Cardiac fibroblast (primary cell): Measurements from ENCODE around the gene MAGEB5.

Experiments used
- DNase-seq, 2 donors: peaks; one replicate each; pipeline versions ENCODE4 v3.0.0 to v3.0.0-alpha.2; 2010; ENCODE audit warnings: low read depth in 2 of 2
- H3K4me3 ChIP-seq, 2 donors: replicated peaks in 1 of 2; 1 replicate in 1 of 2; 2 replicates in 1 of 2; pipeline ENCODE4 v1.5.1; 2011; ENCODE audit warnings: low read depth in 2 of 2, low read length in 2 of 2, mild to moderate bottlenecking in 2 of 2, moderate library complexity in 1 of 2
- TF ChIP-seq, protein P1 (sequence below): IDR thresholded peaks from one replicate; pipeline ENCODE4 v1.5.1; 2011; ENCODE audit warnings: low read depth, mild to moderate bottlenecking, low read length, inconsistent platforms

MAGEB5 gene

DNA sequence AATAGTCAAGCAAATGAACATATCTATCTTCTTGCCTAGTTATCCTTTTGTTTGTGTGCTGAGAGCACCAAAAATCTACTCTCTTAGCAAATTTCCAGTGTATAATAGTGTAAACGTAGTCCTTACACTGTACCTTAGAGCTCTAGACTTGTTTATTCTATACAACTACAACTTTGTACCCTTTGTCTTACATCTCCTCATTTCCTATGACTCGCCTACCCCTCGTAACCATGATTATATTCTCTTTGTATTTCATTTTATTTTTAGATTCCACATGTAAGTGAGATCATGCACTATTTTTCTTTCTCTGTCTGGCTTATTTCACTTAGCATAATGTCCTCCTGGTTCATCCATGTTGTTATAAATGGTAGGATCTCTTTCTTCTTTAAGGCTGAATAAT is 37.6 kb downstream of the MAGEB5 start:
- no peak overlapping the region for H3K4me3 ChIP-seq
- DNase-seq: peak in 1 of 2 donors; percentile 23
- TF ChIP-seq, protein P1, sequence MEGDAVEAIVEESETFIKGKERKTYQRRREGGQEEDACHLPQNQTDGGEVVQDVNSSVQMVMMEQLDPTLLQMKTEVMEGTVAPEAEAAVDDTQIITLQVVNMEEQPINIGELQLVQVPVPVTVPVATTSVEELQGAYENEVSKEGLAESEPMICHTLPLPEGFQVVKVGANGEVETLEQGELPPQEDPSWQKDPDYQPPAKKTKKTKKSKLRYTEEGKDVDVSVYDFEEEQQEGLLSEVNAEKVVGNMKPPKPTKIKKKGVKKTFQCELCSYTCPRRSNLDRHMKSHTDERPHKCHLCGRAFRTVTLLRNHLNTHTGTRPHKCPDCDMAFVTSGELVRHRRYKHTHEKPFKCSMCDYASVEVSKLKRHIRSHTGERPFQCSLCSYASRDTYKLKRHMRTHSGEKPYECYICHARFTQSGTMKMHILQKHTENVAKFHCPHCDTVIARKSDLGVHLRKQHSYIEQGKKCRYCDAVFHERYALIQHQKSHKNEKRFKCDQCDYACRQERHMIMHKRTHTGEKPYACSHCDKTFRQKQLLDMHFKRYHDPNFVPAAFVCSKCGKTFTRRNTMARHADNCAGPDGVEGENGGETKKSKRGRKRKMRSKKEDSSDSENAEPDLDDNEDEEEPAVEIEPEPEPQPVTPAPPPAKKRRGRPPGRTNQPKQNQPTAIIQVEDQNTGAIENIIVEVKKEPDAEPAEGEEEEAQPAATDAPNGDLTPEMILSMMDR: no peak

DNA sequence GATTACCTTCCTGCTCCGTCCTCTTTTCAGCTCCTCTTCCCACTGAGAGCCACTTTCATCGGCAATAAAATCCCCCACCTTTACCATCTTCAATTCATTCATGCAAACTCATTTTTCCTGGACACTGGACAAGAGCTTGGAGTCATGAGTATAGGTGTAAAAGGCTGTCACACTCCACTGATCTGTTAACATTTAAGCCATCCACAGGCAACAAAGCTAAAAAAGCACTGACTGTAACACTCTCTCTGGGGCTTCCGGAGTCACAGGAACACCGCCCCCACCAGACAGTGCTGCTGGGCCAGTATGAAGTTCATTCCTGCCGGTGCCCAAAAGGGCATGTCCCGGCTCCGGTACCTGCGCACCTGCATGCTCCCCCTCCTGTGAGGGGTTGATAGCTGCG is 38.5 kb downstream of the MAGEB5 start:
- DNase-seq: no peak
- no peak overlapping the region for H3K4me3 ChIP-seq
- TF ChIP-seq, protein P1: no peak

DNA sequence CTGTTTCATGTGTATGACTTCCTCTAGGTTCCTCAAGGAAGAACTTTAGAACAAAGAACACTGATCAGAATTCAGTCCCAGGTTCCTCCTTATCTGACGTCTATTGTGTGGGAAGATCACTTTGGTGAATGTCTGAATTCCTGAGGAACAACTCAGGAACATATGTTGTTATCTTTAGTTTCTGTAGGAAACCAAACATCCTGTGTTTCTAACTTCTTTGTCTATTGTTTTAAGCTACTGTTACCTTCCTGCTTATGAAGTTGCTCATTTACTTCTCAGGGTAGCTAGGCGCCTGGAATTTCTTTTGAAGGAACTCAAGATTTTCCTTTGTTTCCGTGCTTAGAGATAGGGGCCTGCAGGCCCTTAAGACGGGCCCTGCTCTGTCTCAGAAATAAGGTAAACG is 46.2 kb downstream of the MAGEB5 start:
- TF ChIP-seq, protein P1: no peak
- H3K4me3 ChIP-seq: no peak overlapping the region
- DNase-seq: peak; percentile 68 to 89
